Measurements from ENCODE around the gene DDX10. TPM values are rescaled to one million over a fixed set of nuclear protein-coding genes. Genes with fewer than 3 reads are reported as not detected.

The DDX10 gene
- total and polyA plus RNA-seq, 9 of the 15 experiments (the other 6 are each of a cell fraction or from before 2014, with no cell fraction given) = 33.9 to 94.6 (median 50.7) TPM

DNA sequence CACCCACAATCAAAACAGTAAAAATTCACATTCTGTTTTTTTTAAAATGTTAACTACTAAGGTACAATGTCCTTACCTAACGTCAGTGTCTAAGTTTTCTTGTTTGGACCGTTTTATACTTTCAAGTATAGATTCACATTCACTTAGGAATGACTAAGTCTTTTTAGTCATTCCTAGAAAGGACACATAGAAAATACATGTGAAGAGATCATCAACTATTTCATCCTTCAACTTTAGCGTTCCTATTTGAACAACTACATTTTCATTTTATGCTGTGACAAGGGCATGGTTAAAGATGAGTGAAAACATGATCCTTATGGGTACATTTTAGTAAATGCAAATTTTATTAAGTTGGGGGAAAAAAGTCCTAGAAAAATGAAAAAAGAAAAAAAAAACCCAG is 62.8 kb downstream of the DDX10 start:
- no peak for ATAC-seq
- BruUV-seq (replicated peaks) = no TSS peak
- Histone ChIP-seq H3K27ac (ENCODE audit: extremely low read depth, low read depth, low read length) (no peak overlapping the region), H3K9ac (ENCODE audit: insufficient read depth in 1 of 2, low read depth in 2 of 2, low read length in 2 of 2) (no peak overlapping the region), H3K9me3 (replicated peaks; ENCODE audit: control insufficient read depth, insufficient read depth, low read depth, low read length) (no peaks in the 10 kb centered on the region), H3K9me1 (ENCODE audit: control insufficient read depth, insufficient read depth, low read length) (no peaks in the 10 kb centered on the region), H4K20me1 (replicated peaks; ENCODE audit: control insufficient read depth, insufficient read depth, low read length) (no peaks in the 10 kb centered on the region), H3K4me3 (no peak overlapping the region), H3K79me2 (ENCODE audit: control insufficient read depth, insufficient read depth, low read length) (peaks cover 58% of the 10 kb centered on the region), H2AFZ (ENCODE audit: low read depth, low read length) (no peak overlapping the region), H3K36me3 (ENCODE audit: control insufficient read depth, insufficient read depth, low read length) (peaks cover 35% of the 10 kb centered on the region), H3K4me2 (ENCODE audit: insufficient read depth, low read length) (no peak overlapping the region), H3K4me1 (replicated peaks in 1 of 2; ENCODE audit: control insufficient read depth in 2 of 2, insufficient read depth in 2 of 2, low read length in 2 of 2) (no peaks in the 10 kb centered on the region), H3K27me3 (ENCODE audit: control insufficient read depth in 2 of 2, insufficient read depth in 2 of 2, low read length in 2 of 2) (no peaks in the 10 kb centered on the region)
- ChIA-PET POLR2A (no interaction called here), CTCF (ENCODE audit: low intra/inter-chr PET ratio) (no interaction called here)
- in situ Hi-C loops (cut with MboI) = no loop called here
- no peak for FAIRE-seq
- DNase-seq (ENCODE audit: extremely low read depth in 1 of 4, low spot score in 3 of 4) = no peak
- WGBS (ENCODE audit: insufficient coverage, low coverage, missing lambda C conversion rate) = 68% methylated on average over 3 of the region's 3 CpGs
- intact Hi-C loops (cut with micrococcal nuclease) = no loop called here
- TF ChIP-seq, protein P1, sequence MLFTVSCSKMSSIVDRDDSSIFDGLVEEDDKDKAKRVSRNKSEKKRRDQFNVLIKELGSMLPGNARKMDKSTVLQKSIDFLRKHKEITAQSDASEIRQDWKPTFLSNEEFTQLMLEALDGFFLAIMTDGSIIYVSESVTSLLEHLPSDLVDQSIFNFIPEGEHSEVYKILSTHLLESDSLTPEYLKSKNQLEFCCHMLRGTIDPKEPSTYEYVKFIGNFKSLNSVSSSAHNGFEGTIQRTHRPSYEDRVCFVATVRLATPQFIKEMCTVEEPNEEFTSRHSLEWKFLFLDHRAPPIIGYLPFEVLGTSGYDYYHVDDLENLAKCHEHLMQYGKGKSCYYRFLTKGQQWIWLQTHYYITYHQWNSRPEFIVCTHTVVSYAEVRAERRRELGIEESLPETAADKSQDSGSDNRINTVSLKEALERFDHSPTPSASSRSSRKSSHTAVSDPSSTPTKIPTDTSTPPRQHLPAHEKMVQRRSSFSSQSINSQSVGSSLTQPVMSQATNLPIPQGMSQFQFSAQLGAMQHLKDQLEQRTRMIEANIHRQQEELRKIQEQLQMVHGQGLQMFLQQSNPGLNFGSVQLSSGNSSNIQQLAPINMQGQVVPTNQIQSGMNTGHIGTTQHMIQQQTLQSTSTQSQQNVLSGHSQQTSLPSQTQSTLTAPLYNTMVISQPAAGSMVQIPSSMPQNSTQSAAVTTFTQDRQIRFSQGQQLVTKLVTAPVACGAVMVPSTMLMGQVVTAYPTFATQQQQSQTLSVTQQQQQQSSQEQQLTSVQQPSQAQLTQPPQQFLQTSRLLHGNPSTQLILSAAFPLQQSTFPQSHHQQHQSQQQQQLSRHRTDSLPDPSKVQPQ (CRISPR knock-in tag; IDR thresholded peaks at IDR 0.05; ENCODE audit: borderline replicate concordance) = no peak
- TF ChIP-seq RNF2 (IDR thresholded peaks at IDR 0.05) (no peak), KDM1A (IDR thresholded peaks at IDR 0.05) (no peak), EWSR1 (IDR thresholded peaks at IDR 0.05; ENCODE audit: borderline replicate concordance, low read depth, partially characterized antibody) (no peak), HDAC2 (IDR thresholded peaks at IDR 0.05) (no peak), ZNF311 (CRISPR knock-in tag; IDR thresholded peaks at IDR 0.05) (no peak), ILF3 (IDR thresholded peaks at IDR 0.05; ENCODE audit: borderline replicate concordance) (no peak), ZNF655 (CRISPR knock-in tag; IDR thresholded peaks at IDR 0.05) (no peak), ZNF561 (CRISPR knock-in tag; conservative IDR thresholded peaks at IDR 0.05) (no peak), FOXA1 (IDR thresholded peaks at IDR 0.05; ENCODE audit: borderline replicate concordance) (no peak), ZNF695 (CRISPR knock-in tag; IDR thresholded peaks at IDR 0.05) (no peak), FOSL1 (tag; conservative IDR thresholded peaks at IDR 0.05) (no peak), IRF2 (CRISPR knock-in tag; IDR thresholded peaks at IDR 0.05) (no peak), CBX2 (IDR thresholded peaks at IDR 0.05; ENCODE audit: insufficient read depth, low read length, poor library complexity, severe bottlenecking) (no peak)
- TF ChIP-seq, protein P2, sequence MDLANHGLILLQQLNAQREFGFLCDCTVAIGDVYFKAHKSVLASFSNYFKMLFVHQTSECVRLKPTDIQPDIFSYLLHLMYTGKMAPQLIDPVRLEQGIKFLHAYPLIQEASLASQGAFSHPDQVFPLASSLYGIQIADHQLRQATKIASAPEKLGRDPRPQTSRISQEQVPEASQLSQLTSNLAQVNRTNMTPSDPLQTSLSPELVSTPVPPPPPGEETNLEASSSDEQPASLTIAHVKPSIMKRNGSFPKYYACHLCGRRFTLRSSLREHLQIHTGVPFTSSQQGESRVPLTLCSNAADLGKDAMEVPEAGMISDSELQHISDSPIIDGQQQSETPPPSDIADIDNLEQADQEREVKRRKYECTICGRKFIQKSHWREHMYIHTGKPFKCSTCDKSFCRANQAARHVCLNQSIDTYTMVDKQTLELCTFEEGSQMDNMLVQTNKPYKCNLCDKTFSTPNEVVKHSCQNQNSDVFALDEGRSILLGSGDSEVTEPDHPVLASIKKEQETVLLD (IDR thresholded peaks at IDR 0.05) = no peak
- TF ChIP-seq, protein P3, sequence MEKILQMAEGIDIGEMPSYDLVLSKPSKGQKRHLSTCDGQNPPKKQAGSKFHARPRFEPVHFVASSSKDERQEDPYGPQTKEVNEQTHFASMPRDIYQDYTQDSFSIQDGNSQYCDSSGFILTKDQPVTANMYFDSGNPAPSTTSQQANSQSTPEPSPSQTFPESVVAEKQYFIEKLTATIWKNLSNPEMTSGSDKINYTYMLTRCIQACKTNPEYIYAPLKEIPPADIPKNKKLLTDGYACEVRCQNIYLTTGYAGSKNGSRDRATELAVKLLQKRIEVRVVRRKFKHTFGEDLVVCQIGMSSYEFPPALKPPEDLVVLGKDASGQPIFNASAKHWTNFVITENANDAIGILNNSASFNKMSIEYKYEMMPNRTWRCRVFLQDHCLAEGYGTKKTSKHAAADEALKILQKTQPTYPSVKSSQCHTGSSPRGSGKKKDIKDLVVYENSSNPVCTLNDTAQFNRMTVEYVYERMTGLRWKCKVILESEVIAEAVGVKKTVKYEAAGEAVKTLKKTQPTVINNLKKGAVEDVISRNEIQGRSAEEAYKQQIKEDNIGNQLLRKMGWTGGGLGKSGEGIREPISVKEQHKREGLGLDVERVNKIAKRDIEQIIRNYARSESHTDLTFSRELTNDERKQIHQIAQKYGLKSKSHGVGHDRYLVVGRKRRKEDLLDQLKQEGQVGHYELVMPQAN (IDR thresholded peaks at IDR 0.05; ENCODE audit: borderline replicate concordance) = no peak
